ENCODE results near the gene MYH9. TPM values are rescaled to one million over a fixed set of nuclear protein-coding genes. Genes with fewer than 3 reads are reported as not detected.

The MYH9 gene
- total and polyA plus RNA-seq, 4 donors = 184 to 667 (median 332) TPM

GRCh38 chr22:36330127-36330526 is 57.6 kb downstream of the MYH9 start:
- H3K9me3 ChIP-seq (ENCODE audit: control insufficient read depth in 4 of 4, insufficient read depth in 3 of 4, low read length in 3 of 4) = no peaks in the 10 kb centered on the region
- H3K4me1 ChIP-seq (ENCODE audit: control insufficient read depth in 5 of 5, insufficient read depth in 5 of 5, low read length in 5 of 5) = peaks cover 33 to 81% (median 53%) of the 10 kb centered on the region in 5 donors
- peaks cover 4 to 42% (median 25%) of the 10 kb centered on the region in 4 donors for H3K36me3 ChIP-seq (ENCODE audit: control insufficient read depth in 4 of 4, insufficient read depth in 4 of 4, low read length in 4 of 4)
- no peaks in the 10 kb centered on the region for H3K27me3 ChIP-seq (ENCODE audit: control insufficient read depth in 3 of 3, insufficient read depth in 3 of 3, low read length in 2 of 3)
- H3K9ac ChIP-seq (ENCODE audit: insufficient read depth in 1 of 2, low read length in 2 of 2) = peak overlapping the region in 1 of 2 donors; percentile 26
- H3K4me3 ChIP-seq = no peak overlapping the region
- no peak for DNase-seq
- H3K27ac ChIP-seq (ENCODE audit: low read depth in 1 of 2, low read length in 1 of 2) = peak overlapping the region; percentile 95 to 97
- no peak for TF ChIP-seq CTCF (IDR thresholded peaks at IDR 0.05; ENCODE audit: control extremely low read depth, extremely low read depth)
- 73 to 87% methylated on average over 9 of the region's 9 CpGs for WGBS, 2 donors
- no peak for ATAC-seq (ENCODE audit: insufficient read depth, low FRiP score)

GRCh38 chr22:36329254-36330078 is 58.3 kb downstream of the MYH9 start:
- DNase-seq = peak; percentile 81 to 88 (median 86)
- Histone ChIP-seq H3K36me3 (ENCODE audit: control insufficient read depth in 4 of 4, insufficient read depth in 4 of 4, low read length in 4 of 4) (peaks cover 4 to 43% (median 25%) of the 10 kb centered on the region in 4 donors), H3K4me3 (no peak overlapping the region), H3K4me1 (ENCODE audit: control insufficient read depth in 5 of 5, insufficient read depth in 5 of 5, low read length in 5 of 5) (peaks cover 39 to 81% (median 54%) of the 10 kb centered on the region in 5 donors), H3K9ac (ENCODE audit: insufficient read depth in 1 of 2, low read length in 2 of 2) (peak overlapping the region; percentile 21 to 26), H3K27ac (ENCODE audit: low read depth in 1 of 2, low read length in 1 of 2) (peak overlapping the region; percentile 95 to 97), H3K9me3 (ENCODE audit: control insufficient read depth in 4 of 4, insufficient read depth in 3 of 4, low read length in 3 of 4) (no peaks in the 10 kb centered on the region), H3K27me3 (ENCODE audit: control insufficient read depth in 3 of 3, insufficient read depth in 3 of 3, low read length in 2 of 3) (no peaks in the 10 kb centered on the region)
- WGBS, 2 donors = 23 to 27% methylated on average over 24 of the region's 24 CpGs
- no peak for ATAC-seq (ENCODE audit: insufficient read depth, low FRiP score)
- TF ChIP-seq CTCF (IDR thresholded peaks at IDR 0.05; ENCODE audit: control extremely low read depth, extremely low read depth) = no peak

- H3K9ac ChIP-seq (ENCODE audit: insufficient read depth in 1 of 2, low read length in 2 of 2) = peak overlapping the region; percentile 21 to 34
- no peaks in the 10 kb centered on the region for H3K9me3 ChIP-seq (ENCODE audit: control insufficient read depth in 4 of 4, insufficient read depth in 3 of 4, low read length in 3 of 4)
- H3K27me3 ChIP-seq (ENCODE audit: control insufficient read depth in 3 of 3, insufficient read depth in 3 of 3, low read length in 2 of 3) = no peaks in the 10 kb centered on the region
- peaks cover 4 to 46% (median 29%) of the 10 kb centered on the region in 4 donors for H3K36me3 ChIP-seq (ENCODE audit: control insufficient read depth in 4 of 4, insufficient read depth in 4 of 4, low read length in 4 of 4)
- DNase-seq (peak in 2 of 3 donors; percentile 31 to 39), ATAC-seq (ENCODE audit: insufficient read depth, low FRiP score) (no peak)
- H3K4me3 ChIP-seq = no peak overlapping the region
- TF ChIP-seq CTCF (IDR thresholded peaks at IDR 0.05; ENCODE audit: control extremely low read depth, extremely low read depth) = no peak
- 30 to 40% methylated on average over 23 of the region's 23 CpGs for WGBS, 2 donors
- peak overlapping the region; percentile 95 to 97 for H3K27ac ChIP-seq (ENCODE audit: low read depth in 1 of 2, low read length in 1 of 2)
- peaks cover 37 to 76% (median 52%) of the 10 kb centered on the region in 5 donors for H3K4me1 ChIP-seq (ENCODE audit: control insufficient read depth in 5 of 5, insufficient read depth in 5 of 5, low read length in 5 of 5)
Observed at GRCh38 chr22:36328635-36329253, 59.0 kb downstream of the MYH9 start.

All from lung (tissue), 12 donors.